Iris pigment epithelial cell (primary cell): ENCODE measurements around the gene AAK1.
A peak's percentile ranks its signal among the peaks of the same experiment; 100 is the strongest.
"Not testable (repeated sequence)": the region's sequence is repeated elsewhere in the genome, so short reads cannot be mapped to it uniquely, and the experiment has no call there.

Experiments
- DNase-seq: peaks from one replicate; pipeline ENCODE4 v3.0.0-alpha.2; 2011; ENCODE audit warnings: low read depth

The AAK1 gene

GRCh38 chr2:69572641-69573040, 70.9 kb downstream of the AAK1 start:
- peak; percentile 36 for DNase-seq

- DNase-seq = no peak
Measured at GRCh38 chr2:69571189-69571588, 72.3 kb downstream of the AAK1 start.

- DNase-seq = no peak
Measured at GRCh38 chr2:69570474-69570873, 73.1 kb downstream of the AAK1 start.

GRCh38 chr2:69567909-69568300, 75.6 kb downstream of the AAK1 start:
- DNase-seq = no peak

GRCh38 chr2:69567157-69567908, 76.2 kb downstream of the AAK1 start:
- DNase-seq = peak; percentile 55

- no peak for DNase-seq
Measured at GRCh38 chr2:69566669-69567068, 76.9 kb downstream of the AAK1 start.

- DNase-seq = peak; percentile 25
Measured at GRCh38 chr2:69565431-69565839, 78.1 kb downstream of the AAK1 start.

- no peak for DNase-seq
Measured at GRCh38 chr2:69564604-69565003, 78.9 kb downstream of the AAK1 start.

- DNase-seq = no peak
Measured at GRCh38 chr2:69563021-69563420, 80.5 kb downstream of the AAK1 start.

GRCh38 chr2:69561101-69561500, 82.4 kb downstream of the AAK1 start:
- DNase-seq = peak; percentile 28

GRCh38 chr2:69560147-69560482, 83.4 kb downstream of the AAK1 start:
- DNase-seq = no peak

GRCh38 chr2:69559442-69560146, 83.9 kb downstream of the AAK1 start:
- peak; percentile 79 for DNase-seq

GRCh38 chr2:69556008-69556407, 87.5 kb downstream of the AAK1 start:
- no peak for DNase-seq

- no peak for DNase-seq
Measured at GRCh38 chr2:69554981-69555380, 88.6 kb downstream of the AAK1 start.

GRCh38 chr2:69554568-69554967, 89.0 kb downstream of the AAK1 start:
- DNase-seq = no peak

GRCh38 chr2:69553991-69554390, 89.5 kb downstream of the AAK1 start:
- no peak for DNase-seq

GRCh38 chr2:69550511-69550910, 93.0 kb downstream of the AAK1 start:
- DNase-seq = not testable (repeated sequence)

- DNase-seq = peak; percentile 70
Measured at GRCh38 chr2:69549421-69549820, 94.1 kb downstream of the AAK1 start.

- peak; percentile 23 for DNase-seq
Measured at GRCh38 chr2:69547984-69548715, 95.4 kb downstream of the AAK1 start.

- no peak for DNase-seq
Measured at GRCh38 chr2:69546646-69547045, 96.9 kb downstream of the AAK1 start.

- no peak for DNase-seq
Measured at GRCh38 chr2:69545477-69545932, 98.0 kb downstream of the AAK1 start.

GRCh38 chr2:69544951-69545350, 98.6 kb downstream of the AAK1 start:
- no peak for DNase-seq

- no peak for DNase-seq
Measured at GRCh38 chr2:69539549-69539908, 104.0 kb downstream of the AAK1 start.
